ENCODE data around the gene SRP68.

Gene SRP68

GRCh38 chr17:76000755-76001521, 71.4 kb downstream of the SRP68 start, which contains the start of gene CDK3:
CDK3 (plus strand) TSS chr17:76000855; CDS start chr17:76001426, 571 bp downstream.
- H3K4me3 ChIP-seq (ENCODE audit: low read length) = no peak within 1 kb of the TSS
- TF ChIP-seq ZNF274 (IDR thresholded peaks at IDR 0.05; ENCODE audit: low read depth, low read length) = no peak

DNA sequence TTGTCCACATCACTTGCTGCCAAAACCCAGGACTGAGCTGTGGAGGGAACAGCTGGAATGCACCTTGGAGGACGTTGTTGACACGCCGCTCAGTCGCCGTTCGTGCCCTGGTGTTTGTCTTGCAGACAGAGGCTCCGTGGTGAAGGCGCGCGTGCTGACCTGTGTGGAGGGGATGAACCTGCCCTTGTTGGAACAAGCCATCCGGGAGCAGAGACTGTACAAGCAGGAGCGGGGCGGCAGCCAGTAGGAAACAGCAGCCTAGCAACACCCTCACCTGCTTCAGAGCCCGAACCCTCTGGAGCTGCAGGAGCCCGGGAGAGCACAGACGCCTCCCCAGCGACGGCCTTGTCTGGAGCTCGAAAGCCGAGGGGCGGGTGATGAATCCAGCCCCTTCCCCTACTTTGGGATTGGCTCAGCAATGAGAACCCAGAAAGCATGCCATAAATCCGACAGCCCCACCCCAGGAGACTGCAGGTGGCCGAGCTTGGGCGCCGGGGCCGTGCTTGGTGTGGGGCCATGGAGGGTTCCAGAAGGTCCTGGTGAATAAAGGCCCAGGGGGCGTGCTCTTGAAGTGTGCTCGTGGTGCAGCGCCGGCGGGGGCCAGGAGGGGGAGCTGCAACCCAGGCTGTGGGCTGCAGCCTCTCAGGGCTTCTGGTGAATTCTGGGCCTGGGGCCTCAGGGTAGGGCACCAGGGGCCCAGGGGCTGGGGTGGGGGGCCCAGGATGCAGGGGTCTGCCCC, 72.1 kb downstream of the SRP68 start:
- H3K4me3 ChIP-seq (ENCODE audit: low read length) = no peak overlapping the region
- no peak for TF ChIP-seq ZNF274 (IDR thresholded peaks at IDR 0.05; ENCODE audit: low read depth, low read length)

- H3K4me3 ChIP-seq (ENCODE audit: low read length) = no peak overlapping the region
- TF ChIP-seq ZNF274 (IDR thresholded peaks at IDR 0.05; ENCODE audit: low read depth, low read length) = no peak
Observed at GRCh38 chr17:75998327-75998795, 74.0 kb downstream of the SRP68 start.

- no peak overlapping the region; the same call in 1 of the 2 replicates for H3K4me3 ChIP-seq (ENCODE audit: low read length)
- TF ChIP-seq ZNF274 (IDR thresholded peaks at IDR 0.05; ENCODE audit: low read depth, low read length) = no peak
Observed at GRCh38 chr17:75996665-75997590, 75.4 kb downstream of the SRP68 start.

- no peak overlapping the region for H3K4me3 ChIP-seq (ENCODE audit: low read length)
- no peak for TF ChIP-seq ZNF274 (IDR thresholded peaks at IDR 0.05; ENCODE audit: low read depth, low read length)
Observed at GRCh38 chr17:75995385-75995925, 76.9 kb downstream of the SRP68 start.

- TF ChIP-seq ZNF274 (IDR thresholded peaks at IDR 0.05; ENCODE audit: low read depth, low read length) = no peak
Observed at GRCh38 chr17:75994802-75995370, 77.4 kb downstream of the SRP68 start.

GRCh38 chr17:75991396-75991795, 80.9 kb downstream of the SRP68 start:
- TF ChIP-seq ZNF274 (IDR thresholded peaks at IDR 0.05; ENCODE audit: low read depth, low read length) = no peak
- H3K4me3 ChIP-seq (ENCODE audit: low read length) = no peak overlapping the region

More at GRCh38 chr17:75994802-75995370, 77.4 kb downstream of the SRP68 start:
- no peak overlapping the region for H3K4me3 ChIP-seq (ENCODE audit: low read length)
